ENCODE data around the gene CLEC3B. TPM values are rescaled to one million over a fixed set of nuclear protein-coding genes. Genes with fewer than 3 reads are reported as not detected.

Gene CLEC3B, protein sequence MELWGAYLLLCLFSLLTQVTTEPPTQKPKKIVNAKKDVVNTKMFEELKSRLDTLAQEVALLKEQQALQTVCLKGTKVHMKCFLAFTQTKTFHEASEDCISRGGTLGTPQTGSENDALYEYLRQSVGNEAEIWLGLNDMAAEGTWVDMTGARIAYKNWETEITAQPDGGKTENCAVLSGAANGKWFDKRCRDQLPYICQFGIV
- total RNA-seq, result not detected

- POLR2A ChIA-PET, result no interaction called here
- H3K36me3 Mint-ChIP-seq (ENCODE audit: low read depth), result no peaks in the 10 kb centered on the region
- intact Hi-C loops (cut with micrococcal nuclease), result no loop called here
- H3K4me3 Mint-ChIP-seq, result no peak within 1 kb of the TSS
- TF ChIP-seq CTCF (IDR thresholded peaks at IDR 0.05), result no peak
- no peak for ATAC-seq
- H3K4me1 Mint-ChIP-seq (ENCODE audit: low read depth), result peaks cover 2% of the 10 kb centered on the region
- peaks cover 3% of the 10 kb centered on the region for H3K27me3 Mint-ChIP-seq
- no peak within 1 kb of the TSS for H3K27ac Mint-ChIP-seq
- no peak for DNase-seq
- no peaks in the 10 kb centered on the region for H3K9me3 Mint-ChIP-seq
- CTCF ChIA-PET, result no interaction called here
Observed at GRCh38 chr3:45026038-45026437, at the start of gene CLEC3B. CLEC3B (plus strand) TSS chr3:45026303; CDS start chr3:45026363, 60 bp downstream.

DNA sequence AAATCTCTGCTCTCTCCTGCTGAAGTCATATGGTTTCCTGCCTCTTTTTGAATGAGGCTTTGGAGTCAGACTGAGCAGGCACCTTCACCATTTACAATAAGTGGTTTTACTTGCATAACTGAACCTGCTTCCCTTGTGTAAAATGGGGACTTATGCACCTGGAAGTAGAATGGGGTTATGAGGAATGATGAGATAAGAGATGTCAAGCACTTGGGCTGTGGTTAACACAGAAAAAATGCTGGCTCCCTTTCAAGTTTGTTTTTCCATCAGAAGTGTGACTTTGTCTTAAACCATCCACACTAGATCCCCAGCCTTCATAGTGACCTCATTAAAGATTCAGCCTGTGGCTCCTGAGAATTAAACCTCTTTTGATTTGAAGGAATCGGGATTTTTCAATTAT is 44.9 kb upstream of the CLEC3B start:
- DNase-seq (no peak), ATAC-seq (peak; percentile 7)
- H3K4me1 Mint-ChIP-seq (ENCODE audit: low read depth), result peaks cover 78% of the 10 kb centered on the region
- no peak overlapping the region for H3K4me3 Mint-ChIP-seq
- intact Hi-C loops (cut with micrococcal nuclease), result no loop called here
- no peaks in the 10 kb centered on the region for H3K9me3 Mint-ChIP-seq
- H3K27ac Mint-ChIP-seq, result no peak overlapping the region
- no peak for TF ChIP-seq CTCF (IDR thresholded peaks at IDR 0.05)
- ChIA-PET CTCF (interaction anchor here (1.3 kb wide), 1 partner anchor 11 kb away, joined by 4 read pairs; no protein-coding TSS in a partner anchor), POLR2A (no interaction called here)
- H3K27me3 Mint-ChIP-seq, result no peaks in the 10 kb centered on the region
- peaks cover 40% of the 10 kb centered on the region for H3K36me3 Mint-ChIP-seq (ENCODE audit: low read depth)

- Mint-ChIP-seq H3K9me3 (no peaks in the 10 kb centered on the region), H3K27me3 (no peaks in the 10 kb centered on the region), H3K4me3 (no peak overlapping the region), H3K4me1 (ENCODE audit: low read depth) (peaks cover 78% of the 10 kb centered on the region), H3K36me3 (ENCODE audit: low read depth) (peaks cover 40% of the 10 kb centered on the region), H3K27ac (peak overlapping the region; percentile 33)
- ChIA-PET POLR2A (interaction anchor here (0.9 kb wide), 1 partner anchor 10 kb away, joined by 3 read pairs; no protein-coding TSS in a partner anchor), CTCF (interaction anchor here (1.3 kb wide), 1 partner anchor 11 kb away, joined by 4 read pairs; no protein-coding TSS in a partner anchor)
- ATAC-seq (peak; percentile 46), DNase-seq (no peak)
- no peak for TF ChIP-seq CTCF (IDR thresholded peaks at IDR 0.05)
- intact Hi-C loops (cut with micrococcal nuclease), result no loop called here
Observed at GRCh38 chr3:44981751-44982150, 44.4 kb upstream of the CLEC3B start.

GRCh38 chr3:44982817-44983216 is 43.3 kb upstream of the CLEC3B start:
- POLR2A ChIA-PET, result interaction anchor here (0.9 kb wide), 1 partner anchor 14 kb away, joined by 3 read pairs; no protein-coding TSS in a partner anchor
- ATAC-seq (no peak), DNase-seq (no peak)
- Mint-ChIP-seq H3K9me3 (no peaks in the 10 kb centered on the region), H3K4me3 (no peak overlapping the region), H3K36me3 (ENCODE audit: low read depth) (peaks cover 37% of the 10 kb centered on the region), H3K27me3 (no peaks in the 10 kb centered on the region), H3K27ac (no peak overlapping the region), H3K4me1 (ENCODE audit: low read depth) (peaks cover 73% of the 10 kb centered on the region)
- TF ChIP-seq CTCF (IDR thresholded peaks at IDR 0.05), result no peak
- CTCF ChIA-PET, result interaction anchor here (3.2 kb wide), 1 partner anchor 10 kb away, joined by 24 read pairs; no protein-coding TSS in a partner anchor
- intact Hi-C loops (cut with micrococcal nuclease), result no loop called here

GRCh38 chr3:44983484-44983941 is 42.6 kb upstream of the CLEC3B start:
- intact Hi-C loops (cut with micrococcal nuclease), result no loop called here
- ChIA-PET POLR2A (interaction anchor here (0.6 to 1.3 kb wide), 2 partner anchors 50 to 221 kb away, joined by 3 read pairs; no protein-coding TSS in a partner anchor), CTCF (interaction anchor here (1.5 to 3.2 kb wide), 2 partner anchors 10 to 15 kb away, joined by 3 to 24 read pairs; no protein-coding TSS in a partner anchor)
- Mint-ChIP-seq H3K9me3 (no peaks in the 10 kb centered on the region), H3K36me3 (ENCODE audit: low read depth) (peaks cover 36% of the 10 kb centered on the region), H3K27ac (no peak overlapping the region), H3K27me3 (no peaks in the 10 kb centered on the region), H3K4me3 (no peak overlapping the region), H3K4me1 (ENCODE audit: low read depth) (peaks cover 68% of the 10 kb centered on the region)
- DNase-seq, result no peak
- ATAC-seq, result no peak
- no peak for TF ChIP-seq CTCF (IDR thresholded peaks at IDR 0.05)

Measured in activated CD8-positive, alpha-beta T cell treated with anti-CD3 and anti-CD28 coated beads for 36 hours (primary cell).